GM19240 (cell line): ENCODE results near the gene CBFA2T3.
"Not testable (repeated sequence)": the region's sequence is repeated elsewhere in the genome, so short reads cannot be mapped to it uniquely, and the experiment has no call there.

Experiments used
- DNase-seq: peaks from one replicate; pipeline ENCODE4 v3.0.0; 2011; ENCODE audit warnings: low spot score; ENCODE audit not compliant: insufficient read length

CBFA2T3 gene

DNA sequence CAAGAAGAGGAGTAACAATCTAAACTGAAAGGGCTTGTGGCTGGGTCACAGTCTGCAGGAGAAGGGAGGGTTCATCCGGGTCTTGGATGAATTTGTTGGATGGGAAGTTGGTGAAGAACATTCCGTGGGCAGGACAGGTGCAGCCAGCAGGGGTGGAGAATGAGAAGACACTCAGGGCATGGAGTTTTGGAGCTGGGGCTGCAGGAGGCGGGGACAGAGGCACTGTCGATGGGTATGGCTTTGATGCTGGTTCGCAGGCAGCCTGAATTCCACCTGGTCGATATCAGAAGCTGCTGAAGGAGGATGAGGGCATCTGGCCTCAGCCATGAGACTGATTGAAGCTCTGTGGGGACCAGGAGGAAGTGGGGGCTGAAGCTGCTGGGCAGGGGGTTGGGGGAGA is 36.1 kb upstream of the CBFA2T3 start:
- no peak for DNase-seq

DNA sequence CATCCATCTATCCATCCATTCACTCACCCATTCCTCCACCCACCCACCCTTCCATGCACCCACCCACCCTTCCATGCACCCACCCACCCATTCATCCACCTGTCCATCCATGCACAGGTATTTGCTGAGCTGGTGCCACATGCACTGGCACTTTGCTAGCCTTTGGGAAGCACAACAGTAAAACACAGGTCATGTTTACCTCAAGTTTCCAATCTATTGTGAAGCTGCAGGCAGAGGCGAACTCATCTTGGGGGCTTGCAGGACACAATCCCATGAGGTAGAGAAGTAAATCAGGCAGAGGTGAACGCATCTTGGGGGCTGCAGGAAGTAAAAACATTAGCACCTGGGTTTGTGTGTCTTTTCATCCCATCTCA is 35.6 kb upstream of the CBFA2T3 start:
- DNase-seq: no peak

DNA sequence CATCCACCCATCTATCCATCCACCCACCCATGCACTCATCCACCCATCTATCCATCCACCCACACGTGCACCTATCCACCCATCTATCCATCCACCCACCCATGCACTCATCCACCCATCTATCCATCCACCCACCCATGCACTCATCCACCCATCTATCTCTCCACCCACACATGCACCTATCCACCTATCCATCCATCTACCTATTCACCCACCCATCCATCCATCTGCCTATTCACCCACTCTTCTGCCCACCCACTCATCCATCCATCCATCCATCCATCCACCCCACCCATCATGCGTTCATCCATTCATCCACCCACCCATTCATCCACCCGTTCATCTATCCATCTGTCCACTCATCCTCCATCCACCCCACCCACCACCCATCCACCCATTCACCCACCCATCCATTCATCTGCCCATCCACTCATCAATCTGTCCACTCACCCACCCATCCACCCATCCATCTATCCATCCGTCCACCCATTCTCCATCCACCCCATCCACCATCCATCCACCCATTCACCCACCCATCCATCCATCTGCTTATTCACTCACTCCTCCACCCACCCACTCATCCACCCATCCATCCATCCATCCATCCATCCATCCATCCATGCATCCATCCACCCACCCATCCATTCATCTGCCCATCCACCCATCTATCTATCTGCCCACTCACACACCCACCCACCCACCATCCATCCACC is 35.1 kb upstream of the CBFA2T3 start:
- no peak for DNase-seq

GRCh38 chr16:89010210-89010925 is 33.4 kb upstream of the CBFA2T3 start:
- no peak for DNase-seq

DNA sequence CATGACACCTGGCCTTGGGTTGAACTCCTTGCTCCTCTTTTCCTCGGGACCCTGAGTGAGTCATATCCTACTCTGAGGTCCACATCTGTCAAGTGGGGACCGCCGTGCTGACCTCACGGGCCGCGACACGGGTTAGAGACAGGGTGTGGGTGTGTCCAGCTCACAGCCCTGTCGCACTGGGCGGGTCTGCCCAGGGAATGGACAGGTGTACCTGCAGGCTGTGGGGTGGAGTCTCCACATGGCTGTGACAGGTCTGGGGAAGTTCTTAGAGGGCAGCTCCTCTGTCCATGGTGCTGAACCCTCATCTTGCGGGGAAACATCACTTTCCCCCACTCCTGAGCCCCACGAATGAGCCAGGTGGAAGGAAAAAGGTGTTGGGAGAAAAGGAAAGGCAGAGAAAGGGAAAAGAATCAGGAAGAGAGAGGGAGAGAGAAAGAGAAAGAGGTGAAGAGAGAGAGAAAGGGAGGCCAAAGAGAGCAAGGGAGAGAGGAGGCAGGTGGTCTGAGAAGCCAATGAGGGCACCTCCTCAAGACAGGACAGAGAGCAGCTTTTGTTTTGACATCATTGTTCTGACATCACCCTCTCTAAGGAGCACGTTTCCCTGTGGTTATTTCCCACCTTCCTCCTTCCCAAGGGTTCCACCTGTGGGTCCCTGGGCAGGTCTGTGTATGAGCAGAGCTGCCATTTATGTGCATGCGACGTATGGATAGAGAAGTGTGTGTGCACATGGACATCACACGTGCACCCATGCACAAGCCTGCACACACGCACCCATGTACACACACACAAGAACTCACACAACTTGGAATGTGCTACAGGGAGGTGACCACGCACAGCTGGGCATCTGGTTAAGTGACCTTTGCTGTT is 32.6 kb upstream of the CBFA2T3 start:
- DNase-seq: no peak

DNA sequence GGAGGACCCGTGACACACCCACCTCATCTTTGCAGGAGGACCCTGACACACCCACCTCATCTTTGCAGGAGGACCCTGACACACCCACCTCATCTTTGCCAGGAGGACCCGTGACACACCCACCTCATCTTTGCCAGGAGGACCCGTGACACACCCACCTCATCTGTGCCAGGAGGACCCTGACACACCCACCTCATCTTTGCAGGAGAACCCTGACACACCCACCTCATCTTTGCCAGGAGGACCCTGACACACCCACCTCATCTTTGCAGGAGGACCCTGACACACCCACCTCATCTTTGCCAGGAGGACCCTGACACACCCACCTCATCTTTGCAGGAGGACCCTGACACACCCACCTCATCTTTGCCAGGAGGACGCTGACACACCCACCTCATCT is 31.8 kb upstream of the CBFA2T3 start:
- DNase-seq: not testable (repeated sequence)

- DNase-seq: no peak
These were observed 30.6 kb upstream of the CBFA2T3 start for GRCh38 chr16:89007371-89008249.

DNA sequence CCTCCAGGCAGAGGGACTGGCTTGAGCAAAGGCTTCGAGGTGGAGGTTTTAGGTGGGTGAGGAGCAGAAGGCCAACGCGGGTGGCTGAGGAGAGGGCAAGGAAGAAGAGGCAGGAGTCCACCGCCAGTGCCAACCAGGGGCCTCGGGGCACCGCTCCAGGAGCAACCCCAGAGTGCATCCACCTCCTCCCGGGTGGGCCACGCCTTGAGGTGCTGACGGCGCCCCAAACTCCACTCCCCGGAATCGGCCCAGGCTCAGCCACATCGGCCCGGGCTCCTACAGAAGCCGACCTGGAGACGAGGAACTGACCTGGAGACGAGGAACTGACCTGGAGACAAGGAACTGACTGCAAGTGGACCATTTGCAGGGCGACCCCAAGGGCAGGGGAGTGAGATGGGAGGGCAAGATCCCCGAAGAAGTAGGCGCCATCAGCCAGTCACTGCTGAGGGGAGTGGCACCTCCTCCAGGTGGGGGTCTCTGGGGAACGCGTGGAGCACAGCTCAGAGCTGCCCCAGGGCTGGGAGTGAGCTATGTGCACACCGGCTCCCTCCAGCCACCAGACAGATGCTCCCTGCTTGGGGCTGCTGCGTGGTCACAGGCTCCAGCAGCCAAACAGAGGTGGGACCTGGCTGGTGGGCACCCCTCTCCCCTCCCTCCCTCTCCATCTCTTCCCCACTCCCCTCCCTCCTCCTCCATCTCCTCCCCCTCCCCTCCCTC is 29.2 kb upstream of the CBFA2T3 start:
- DNase-seq: no peak

- DNase-seq: no peak
These were observed 28.4 kb upstream of the CBFA2T3 start for GRCh38 chr16:89005201-89006035.

DNA sequence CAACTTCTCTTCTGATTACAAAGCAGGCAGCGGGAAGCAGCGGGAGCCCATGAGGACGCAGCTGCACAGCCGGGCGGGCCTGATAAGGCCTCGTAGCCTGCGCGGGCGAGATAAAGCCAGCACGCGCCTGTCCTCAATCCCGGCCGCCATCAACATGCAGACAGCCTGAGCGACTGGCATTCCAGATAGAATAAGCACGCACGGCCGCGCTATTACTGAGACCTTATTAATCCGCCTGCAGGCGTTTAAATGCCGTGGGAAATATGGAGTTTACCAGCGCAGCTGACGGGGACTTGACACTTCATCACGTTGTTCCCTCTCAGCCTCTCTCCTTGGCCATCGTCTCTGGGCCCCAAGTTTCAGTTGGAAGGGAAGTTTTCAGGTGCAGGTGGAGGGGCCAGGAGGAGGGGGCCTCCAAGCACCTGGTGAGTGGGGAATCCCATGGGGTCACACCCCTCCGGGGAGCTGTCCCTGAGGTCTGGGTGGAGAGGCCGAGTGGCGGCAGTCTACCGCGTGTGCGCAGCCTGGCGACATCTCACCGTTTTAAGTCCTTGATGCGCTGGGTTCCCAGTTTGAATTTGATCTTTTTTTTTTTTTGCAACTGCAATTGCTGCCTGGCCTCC is 27.3 kb upstream of the CBFA2T3 start:
- DNase-seq: no peak

- DNase-seq: no peak
These were observed 26.8 kb upstream of the CBFA2T3 start for GRCh38 chr16:89003831-89004208.

DNA sequence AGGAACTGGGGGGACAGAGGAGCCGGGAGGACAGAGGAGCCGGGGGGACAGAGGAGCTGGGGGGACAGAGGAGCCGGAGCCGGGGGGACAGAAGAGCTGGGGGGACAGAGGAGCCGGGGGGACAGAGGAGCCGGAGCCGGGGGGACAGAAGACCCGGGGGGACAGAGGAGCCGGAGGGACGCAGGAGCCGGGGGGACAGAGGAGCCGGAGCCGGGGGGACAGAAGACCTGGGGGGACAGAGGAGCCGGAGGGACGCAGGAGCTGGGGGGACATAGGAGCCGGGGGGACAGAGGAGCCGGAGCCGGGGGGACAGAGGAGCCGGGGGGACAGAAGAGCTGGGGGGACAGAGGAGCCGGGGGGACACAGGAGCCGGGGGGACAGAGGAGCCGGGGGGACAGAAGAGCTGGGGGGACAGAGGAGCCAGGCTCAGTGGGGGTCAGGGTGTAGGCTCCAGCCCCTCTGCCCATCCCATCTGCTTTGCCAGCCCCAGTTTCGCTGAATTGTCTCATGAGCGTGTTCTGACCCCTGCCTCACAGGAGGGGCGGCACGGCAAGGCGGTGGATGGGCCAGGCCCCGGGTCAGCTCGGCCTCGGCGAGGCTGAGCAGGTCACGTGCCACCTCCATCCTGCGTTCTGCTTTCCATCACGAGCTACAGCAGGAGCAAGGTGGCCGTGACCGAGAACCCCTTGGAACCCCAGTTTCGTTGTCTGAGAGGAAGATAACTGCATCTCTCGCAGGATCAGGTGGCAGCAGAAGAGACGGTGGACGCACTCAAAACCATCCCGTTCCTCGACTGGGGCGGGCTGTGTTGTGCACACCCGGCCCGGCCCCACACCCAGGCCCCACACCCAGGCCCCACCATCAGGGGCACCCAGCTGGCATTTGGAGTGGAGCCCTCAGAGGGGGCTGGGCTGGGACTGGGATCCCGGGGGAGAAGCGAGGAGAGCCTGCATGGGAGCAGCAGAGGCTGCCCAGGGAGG is 26.1 kb upstream of the CBFA2T3 start:
- no peak for DNase-seq

DNA sequence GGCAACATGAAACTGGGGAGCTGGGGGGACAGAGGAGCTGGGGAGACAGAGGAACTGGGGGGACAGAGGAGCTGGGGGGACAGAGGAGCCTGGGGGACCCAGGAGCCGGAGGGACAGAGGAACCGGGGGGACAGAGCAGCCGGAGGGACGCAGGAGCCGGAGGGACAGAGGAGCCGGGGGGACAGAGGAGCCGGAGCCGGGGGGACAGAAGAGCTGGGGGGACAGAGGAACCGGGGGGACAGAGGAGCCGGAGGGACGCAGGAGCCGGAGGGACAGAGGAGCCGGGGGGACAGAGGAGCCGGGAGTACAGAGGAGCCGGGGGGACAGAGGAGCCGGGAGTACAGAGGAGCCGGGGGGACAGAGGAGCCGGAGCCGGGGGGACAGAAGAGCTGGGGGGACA is 25.1 kb upstream of the CBFA2T3 start:
- not testable (repeated sequence) for DNase-seq

DNA sequence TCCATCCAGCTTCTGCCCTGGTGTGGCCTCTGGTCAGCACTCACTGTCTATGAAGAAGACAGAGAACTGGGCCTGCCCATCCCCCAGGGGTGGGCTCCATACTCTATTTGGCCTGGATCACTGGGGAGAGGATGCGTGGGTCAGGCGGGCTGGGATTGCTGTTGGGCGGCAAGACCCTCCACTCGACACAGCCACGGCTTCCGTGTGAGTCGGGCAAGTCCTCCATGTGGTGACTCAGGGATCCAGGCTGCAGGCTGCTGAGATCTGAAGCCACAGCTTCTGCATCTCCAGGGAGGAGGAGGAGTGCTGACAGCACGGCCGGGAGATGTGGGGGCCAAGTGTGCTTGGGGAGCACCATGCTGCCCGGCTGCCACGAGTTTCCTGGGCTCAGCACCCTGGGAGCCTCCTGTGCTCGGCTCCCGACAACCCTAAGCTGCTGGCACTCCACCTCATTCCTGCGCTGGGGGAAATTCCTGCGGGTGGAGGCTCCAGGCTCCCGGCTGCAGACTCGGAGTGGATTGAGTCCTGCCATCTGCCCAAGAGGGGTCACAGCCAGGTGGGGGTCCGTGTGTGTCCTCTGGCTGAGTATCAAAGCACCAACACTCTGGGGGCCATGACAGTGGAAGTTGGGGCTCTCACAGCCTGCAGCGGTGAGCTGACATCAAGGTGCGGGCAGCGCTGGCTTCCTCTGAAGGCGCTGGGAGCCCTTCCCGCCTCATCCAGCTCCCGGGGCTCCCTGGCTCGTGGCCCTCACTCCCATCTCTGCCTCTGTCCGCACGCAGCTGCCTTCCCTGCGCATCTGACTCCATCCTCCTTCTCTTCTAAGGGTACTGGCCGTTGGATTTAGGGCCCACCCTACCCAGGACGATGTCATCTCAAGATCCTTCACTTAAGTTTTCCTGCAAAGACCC is 24.4 kb upstream of the CBFA2T3 start:
- DNase-seq: no peak

DNA sequence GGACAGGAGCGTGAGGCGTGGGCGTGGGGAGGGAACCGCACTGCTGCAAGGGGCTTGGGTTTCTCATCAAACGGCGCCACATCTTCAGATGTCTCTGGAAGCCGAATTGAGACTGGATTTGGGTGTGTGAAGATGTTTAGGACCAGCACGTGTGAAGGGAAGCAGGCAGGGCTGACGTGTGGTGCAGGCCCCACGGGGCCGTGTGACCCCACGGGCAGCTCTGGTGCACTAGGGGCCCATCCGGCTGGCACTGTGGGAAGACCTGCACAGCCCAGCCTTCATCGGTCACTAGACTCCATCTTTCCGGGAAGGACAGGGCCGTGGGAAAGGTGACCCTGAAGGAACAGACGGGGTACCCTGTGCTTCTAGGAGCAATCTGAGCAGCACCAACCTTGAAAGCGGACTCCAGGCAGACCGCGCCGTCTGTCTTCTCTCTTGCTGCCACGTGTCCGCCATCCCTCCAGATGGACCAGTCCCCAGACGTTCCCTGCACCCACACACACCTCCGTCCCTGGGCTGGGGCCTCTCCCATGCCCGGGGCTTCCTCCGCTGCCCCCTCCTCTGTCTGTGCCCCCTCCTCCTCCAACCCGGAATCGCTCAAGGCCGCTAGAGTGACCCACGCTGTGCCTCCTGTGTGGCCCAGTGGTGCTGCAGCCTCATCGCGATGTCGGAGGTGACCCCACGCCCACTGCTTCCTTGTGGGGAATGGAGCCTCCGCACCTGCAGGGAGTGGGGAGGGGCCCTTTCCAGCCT is 23.4 kb upstream of the CBFA2T3 start:
- DNase-seq: no peak
